Astrocyte (in vitro differentiated cells and primary cell): ENCODE data around the gene SAE1. TPM values are rescaled to one million over a fixed set of nuclear protein-coding genes. Genes with fewer than 3 reads are reported as not detected.

Source experiments
- DNase-seq: peaks from one replicate; pipeline ENCODE4 v3.0.0-alpha.2; 2010; ENCODE audit warnings: low read depth
- FAIRE-seq: peaks from 2 replicates; lab custom pipeline; 2011; peaks lifted over from hg19 to GRCh38; lab: Jason Lieb, UNC
- H2AFZ ChIP-seq: 2 replicates; pipeline ENCODE4 v1.6.0; 2012; ENCODE audit warnings: low read depth, low read length, inconsistent platforms
- H3K27ac ChIP-seq: 2 replicates; pipeline ENCODE4 v1.5.1; 2011; ENCODE audit warnings: low read depth, low read length, inconsistent platforms
- H3K27me3 ChIP-seq: 2 replicates; pipeline ENCODE4 v1.6.0; 2011; ENCODE audit warnings: low read length, inconsistent platforms; ENCODE audit not compliant: insufficient read depth
- H3K36me3 ChIP-seq: 2 replicates; pipeline ENCODE4 v1.5.1; 2011; ENCODE audit warnings: low read length, inconsistent platforms; ENCODE audit not compliant: insufficient read depth
- H3K4me1 ChIP-seq: 2 replicates; pipeline ENCODE4 v1.5.1; 2011; ENCODE audit warnings: low read length, inconsistent platforms; ENCODE audit not compliant: insufficient read depth
- H3K4me2 ChIP-seq: 2 replicates; pipeline ENCODE4 v1.6.0; 2012; ENCODE audit warnings: low read length, inconsistent platforms
- H3K4me3 ChIP-seq: 2 replicates; pipeline ENCODE4 v1.5.1; 2011; ENCODE audit warnings: low read depth, mild to moderate bottlenecking, low read length, inconsistent platforms; ENCODE audit not compliant: insufficient read depth
- H3K79me2 ChIP-seq: 2 replicates; pipeline ENCODE4 v1.6.0; 2012; ENCODE audit warnings: mild to moderate bottlenecking, low read length, inconsistent platforms; ENCODE audit not compliant: insufficient read depth
- H3K9ac ChIP-seq: 2 replicates; pipeline ENCODE4 v1.6.0; 2012; ENCODE audit warnings: mild to moderate bottlenecking, low read length, inconsistent platforms
- H3K9me3 ChIP-seq: 2 replicates; pipeline ENCODE4 v1.5.1; 2012; ENCODE audit warnings: low read depth, mild to moderate bottlenecking, low read length, inconsistent platforms; ENCODE audit not compliant: insufficient read depth
- H4K20me1 ChIP-seq: 2 replicates; pipeline ENCODE4 v1.6.0; 2012; ENCODE audit warnings: low read length, inconsistent platforms; ENCODE audit not compliant: insufficient read depth
- H3K27ac Mint-ChIP-seq: one replicate; pipeline ENCODE4 v1.8.0; 2021; ENCODE audit warnings: mild to moderate bottlenecking, mixed read lengths; ENCODE audit not compliant: unreplicated experiment
- H3K27me3 Mint-ChIP-seq: one replicate; pipeline ENCODE4 v1.8.0; 2021; ENCODE audit warnings: low read depth, mixed read lengths; ENCODE audit not compliant: unreplicated experiment
- H3K36me3 Mint-ChIP-seq: one replicate; pipeline ENCODE4 v1.8.0; 2021; ENCODE audit warnings: low read depth, mixed read lengths; ENCODE audit not compliant: unreplicated experiment
- H3K4me1 Mint-ChIP-seq: one replicate; pipeline ENCODE4 v1.8.0; 2021; ENCODE audit warnings: low read depth, mixed read lengths; ENCODE audit not compliant: unreplicated experiment
- H3K4me3 Mint-ChIP-seq: one replicate; pipeline ENCODE4 v1.8.0; 2021; ENCODE audit warnings: mild to moderate bottlenecking, moderate library complexity, mixed read lengths; ENCODE audit not compliant: unreplicated experiment
- H3K9me3 Mint-ChIP-seq: one replicate; pipeline ENCODE4 v1.8.0; 2021; ENCODE audit warnings: mild to moderate bottlenecking, mixed read lengths; ENCODE audit not compliant: unreplicated experiment
- CTCF ChIP-seq: IDR thresholded peaks from 2 replicates; pipeline ENCODE4 v1.5.1; 2011; ENCODE audit warnings: low read depth, mild to moderate bottlenecking, inconsistent platforms, low read length, moderate library complexity; ENCODE audit not compliant: insufficient read depth
- EZH2 ChIP-seq: IDR thresholded peaks from 2 replicates; pipeline ENCODE4 v1.6.1; 2012; ENCODE audit warnings: mild to moderate bottlenecking, low read length, inconsistent platforms; ENCODE audit not compliant: insufficient read depth
- total RNA-seq: library from RNA; stranded (reverse); gene quantifications from 2 replicates; pipeline ENCODE4 v1.2.1, GENCODE V29; 2021

The SAE1 gene
- total RNA-seq, 1 donor from 2014 or later = 133 TPM

GRCh38 chr19:47257411-47258169 lies 127.0 kb downstream of the SAE1 start:
- no peaks in the 10 kb centered on the region for H3K9me3 Mint-ChIP-seq
- H4K20me1 ChIP-seq = peaks cover 27% of the 10 kb centered on the region
- no peaks in the 10 kb centered on the region for H3K9me3 ChIP-seq
- H3K4me3 Mint-ChIP-seq = peak overlapping the region; percentile 94
- H3K27me3 ChIP-seq = no peaks in the 10 kb centered on the region
- H3K27me3 Mint-ChIP-seq = no peaks in the 10 kb centered on the region
- H3K4me1 ChIP-seq = peaks cover 31% of the 10 kb centered on the region
- peak overlapping the region; percentile 65 for H3K4me3 ChIP-seq
- no peak for FAIRE-seq
- H3K4me2 ChIP-seq = peak overlapping the region; percentile 93
- H2AFZ ChIP-seq = peak overlapping the region; percentile 37
- no peak for DNase-seq
- H3K36me3 Mint-ChIP-seq = peaks cover 23% of the 10 kb centered on the region
- H3K9ac ChIP-seq = peak overlapping the region; percentile 87
- peaks cover 31% of the 10 kb centered on the region for H3K4me1 Mint-ChIP-seq
- H3K27ac ChIP-seq = peak overlapping the region; percentile 86
- peak overlapping the region; percentile 98 for H3K27ac Mint-ChIP-seq
- peaks cover 11% of the 10 kb centered on the region for H3K36me3 ChIP-seq
- H3K79me2 ChIP-seq = peaks cover 48% of the 10 kb centered on the region
- no peak for TF ChIP-seq CTCF
- TF ChIP-seq EZH2 = no peak

- peak overlapping the region; percentile 86 for H3K27ac ChIP-seq
- H3K4me3 Mint-ChIP-seq = peak overlapping the region; percentile 94
- peaks cover 23% of the 10 kb centered on the region for H3K36me3 Mint-ChIP-seq
- peak overlapping the region; percentile 65 for H3K4me3 ChIP-seq
- no peaks in the 10 kb centered on the region for H3K9me3 ChIP-seq
- H3K79me2 ChIP-seq = peaks cover 53% of the 10 kb centered on the region
- no peak overlapping the region for H2AFZ ChIP-seq
- H3K9me3 Mint-ChIP-seq = no peaks in the 10 kb centered on the region
- H3K27me3 Mint-ChIP-seq = no peaks in the 10 kb centered on the region
- peaks cover 27% of the 10 kb centered on the region for H3K4me1 ChIP-seq
- peak overlapping the region; percentile 87 for H3K9ac ChIP-seq
- H3K27me3 ChIP-seq = no peaks in the 10 kb centered on the region
- FAIRE-seq (no peak), DNase-seq (no peak)
- peak overlapping the region; percentile 93 for H3K4me2 ChIP-seq
- H3K4me1 Mint-ChIP-seq = peaks cover 31% of the 10 kb centered on the region
- H3K36me3 ChIP-seq = peaks cover 16% of the 10 kb centered on the region
- TF ChIP-seq CTCF = no peak
- H3K27ac Mint-ChIP-seq = peak overlapping the region; percentile 98
- H4K20me1 ChIP-seq = peaks cover 32% of the 10 kb centered on the region
Observed at GRCh38 chr19:47258434-47258833, 127.8 kb downstream of the SAE1 start.
